Adrenal gland (tissue), 12 donors: Measurements from ENCODE around the gene TMEM141. TPM values are rescaled to one million over a fixed set of nuclear protein-coding genes. Genes with fewer than 3 reads are reported as not detected.
"Not testable (repeated sequence)": the region's sequence is repeated elsewhere in the genome, so short reads cannot be mapped to it uniquely, and the experiment has no call there.

ENCODE experiments used
- DNase-seq, 7 donors: peaks; one replicate each; pipeline ENCODE4 v3.0.0-alpha.2; 2019 to 2020
- H3K27ac ChIP-seq, 5 donors: fragments of 200-600 bp; sonication (generic) in 4 of 5; 1 replicate in 3 of 5; 2 replicates in 2 of 5; pipeline versions ENCODE4 v1.5.1 to v1.8.0; 2016 to 2020; ENCODE audit warnings: mild to moderate bottlenecking in 1 of 5
- H3K27me3 ChIP-seq: fragments of 200-600 bp; 2 replicates; pipeline ENCODE4 v1.8.0; 2021
- H3K36me3 ChIP-seq, 2 donors: fragments of 200-600 bp; replicated peaks in 1 of 2; 1 replicate in 1 of 2; 2 replicates in 1 of 2; pipeline versions ENCODE4 v1.5.1 to v1.8.0; 2018 to 2022
- H3K4me1 ChIP-seq, 2 donors: fragments of 200-600 bp; replicated peaks in 1 of 2; 1 replicate in 1 of 2; 2 replicates in 1 of 2; pipeline versions ENCODE4 v1.5.1 to v1.8.0; 2018 to 2021
- H3K4me3 ChIP-seq, 4 donors: fragments of 200-600 bp; sonication (generic) in 3 of 4; one replicate each; pipeline ENCODE4 v1.5.1; 2016 to 2018
- H3K9me3 ChIP-seq, 3 donors: fragments of 200-600 bp; sonication (generic) in 1 of 3; replicated peaks in 1 of 3; 1 replicate in 2 of 3; 2 replicates in 1 of 3; pipeline versions ENCODE4 v1.5.1 to v1.8.0; 2016 to 2021
- POLR2A ChIP-seq, 2 donors: fragments of 450-650 bp; IDR thresholded peaks; one replicate each; pipeline ENCODE4 v1.6.1; 2017; ENCODE audit warnings: antibody characterized with exemption in 2 of 2, mild to moderate bottlenecking in 2 of 2, moderate library complexity in 1 of 2
- WGBS, 4 donors: extraction: QIAGEN DNeasy Blood & Tissue Kit in 2 of 4; methylation state at CpG; one replicate each; pipeline versions ENCODE4 v1.1.5 to v1.1.7; 2013 to 2017; 5-methylcytosine and 5-hydroxymethylcytosine counted together
- intact Hi-C, 2 donors: fragments of 100-400 bp; cut with DNase I; formaldehyde crosslinking; loops; one replicate each; pipeline versions ENCODE4 v1.14.1 to v1.15.0; 2022 to 2023
- polyA plus RNA-seq, 3 donors: library from polyadenylated mRNA; stranded (reverse); fragments of 200-250 nt in 2 of 3; fragments of 350-450 nt in 1 of 3; fragmentation: Illumina TruSeq in 1 of 3; extraction: RNeasy Lipid Tissue Mini Kit (QIAGEN cat#74804) in 1 of 3; gene quantifications; one replicate each; pipeline ENCODE4 v1.2.3, GENCODE V29; 2013 to 2014
- total RNA-seq, 9 donors: library from RNA; depleted of rRNA in 4 of 9; stranded (reverse); fragments of >200 nt in 4 of 9; fragments of 120-200 nt in 1 of 9; fragmentation: NEBNext Ultra II Directional in 1 of 9; extraction: Animal tissue kit (Norgen Biotek cat#: 25700) in 1 of 9; gene quantifications; one replicate each; pipeline versions ENCODE4 v1.1.0 to v1.2.4, GENCODE V29; 2013 to 2023
- TF ChIP-seq, protein P1 (sequence below), 6 experiments: fragments of 450-650 bp in 4 of 6; fragments of 200-600 bp in 2 of 6; sonication (generic) in 1 of 6; IDR thresholded peaks; 1 replicate in 5 of 6; 2 replicates in 1 of 6; pipeline versions ENCODE4 v1.5.1 to v1.8.0; 2016 to 2021; ENCODE audit warnings: antibody characterized with exemption in 6 of 6, mild to moderate bottlenecking in 2 of 6, moderate library complexity in 1 of 6
- donor health status: healthy with polysubstance abuse.
- donor health status: Bipolar disorder and iron deficiency.
- donor health status: DM: yes; HTN: yes; CAD: no.
- donor health status: DM: no; HTN: no; CAD: no.
- donor health status: DM: no; HTN: no; CAD: no.
- donor health status: DM: yes; HTN: yes; CAD: no.

The TMEM141 gene
- total and polyA plus RNA-seq, 12 donors = 31.3 to 94.8 (median 58.9) TPM

DNA sequence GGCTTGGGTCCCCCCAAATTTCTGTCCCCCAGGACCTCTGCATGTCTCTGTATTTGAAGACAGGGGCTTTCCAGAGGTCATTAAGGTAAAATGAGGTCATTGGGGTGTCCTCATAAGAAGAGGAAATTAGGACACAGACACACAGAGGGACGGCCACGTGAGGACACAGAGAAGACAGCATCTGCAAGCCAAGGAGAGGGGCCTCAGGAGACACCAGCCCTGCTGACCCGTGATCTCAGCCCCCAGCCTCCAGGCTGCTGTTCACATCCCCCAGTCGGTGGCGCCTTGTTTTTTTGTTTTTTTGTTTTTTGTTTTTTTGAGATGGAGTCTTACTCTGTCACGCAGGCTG is 3.8 kb downstream of the TMEM141 start:
- TF ChIP-seq POLR2A (IDR thresholded peaks at IDR 0.05) = no peak
- TF ChIP-seq, protein P1, sequence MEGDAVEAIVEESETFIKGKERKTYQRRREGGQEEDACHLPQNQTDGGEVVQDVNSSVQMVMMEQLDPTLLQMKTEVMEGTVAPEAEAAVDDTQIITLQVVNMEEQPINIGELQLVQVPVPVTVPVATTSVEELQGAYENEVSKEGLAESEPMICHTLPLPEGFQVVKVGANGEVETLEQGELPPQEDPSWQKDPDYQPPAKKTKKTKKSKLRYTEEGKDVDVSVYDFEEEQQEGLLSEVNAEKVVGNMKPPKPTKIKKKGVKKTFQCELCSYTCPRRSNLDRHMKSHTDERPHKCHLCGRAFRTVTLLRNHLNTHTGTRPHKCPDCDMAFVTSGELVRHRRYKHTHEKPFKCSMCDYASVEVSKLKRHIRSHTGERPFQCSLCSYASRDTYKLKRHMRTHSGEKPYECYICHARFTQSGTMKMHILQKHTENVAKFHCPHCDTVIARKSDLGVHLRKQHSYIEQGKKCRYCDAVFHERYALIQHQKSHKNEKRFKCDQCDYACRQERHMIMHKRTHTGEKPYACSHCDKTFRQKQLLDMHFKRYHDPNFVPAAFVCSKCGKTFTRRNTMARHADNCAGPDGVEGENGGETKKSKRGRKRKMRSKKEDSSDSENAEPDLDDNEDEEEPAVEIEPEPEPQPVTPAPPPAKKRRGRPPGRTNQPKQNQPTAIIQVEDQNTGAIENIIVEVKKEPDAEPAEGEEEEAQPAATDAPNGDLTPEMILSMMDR (IDR thresholded peaks at IDR 0.05) = no peak
- H3K27me3 ChIP-seq = peaks cover 7% of the 10 kb centered on the region
- intact Hi-C loops = loop anchor here in 1 of 2 donors (10.0 kb wide), 1 partner anchor 50 kb away; the partner anchor contains the start of genes AJM1 and PHPT1
- peaks cover 5 to 33% of the 10 kb centered on the region in 2 donors for H3K4me1 ChIP-seq
- DNase-seq = no peak
- no peaks in the 10 kb centered on the region for H3K9me3 ChIP-seq
- peaks cover 0 to 5% of the 10 kb centered on the region in 2 donors for H3K36me3 ChIP-seq
- no peak overlapping the region for H3K27ac ChIP-seq
- H3K4me3 ChIP-seq = no peak overlapping the region
- 62 to 81% (median 72%) methylated on average over 6 of the region's 6 CpGs for WGBS, 4 donors

DNA sequence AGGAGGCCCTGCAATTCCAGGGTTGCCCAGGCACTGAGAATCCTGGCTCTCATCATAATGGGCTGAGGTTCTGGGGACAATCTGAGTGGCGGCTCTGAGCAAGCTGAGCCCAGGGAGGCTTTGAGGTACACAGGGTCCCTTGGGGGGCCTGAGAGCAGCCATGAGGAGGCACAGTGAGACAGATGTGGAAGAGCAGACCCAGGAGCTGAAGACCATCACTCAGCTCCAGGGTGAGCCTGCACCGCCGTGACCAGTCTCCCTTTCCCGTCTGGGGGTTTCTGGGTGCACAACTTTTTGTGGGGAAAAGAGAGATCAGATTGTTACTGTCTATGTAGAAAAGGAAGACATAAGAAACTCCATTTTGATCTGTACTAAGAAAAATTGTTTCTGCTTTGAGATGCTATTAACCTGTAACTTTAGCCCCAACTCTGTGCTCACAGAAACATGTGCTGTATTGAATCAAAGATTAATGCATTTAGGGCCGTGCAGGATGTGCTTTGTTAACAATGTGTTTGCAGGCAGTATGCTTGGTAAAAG is 5.2 kb downstream of the TMEM141 start, which contains the start of gene CCDC183:
Gene CCDC183 (plus strand): TSS at position 101 of the 537 bp plus-strand sequence. CDS start 60 bp downstream, at position 161.
- Histone ChIP-seq H3K4me3 (no peak within 1 kb of the TSS), H3K36me3 (peaks cover 0 to 5% of the 10 kb centered on the region in 2 donors), H3K27ac (no peak within 1 kb of the TSS), H3K27me3 (peaks cover 7% of the 10 kb centered on the region), H3K4me1 (peaks cover 0 to 38% of the 10 kb centered on the region in 2 donors), H3K9me3 (no peaks in the 10 kb centered on the region)
- TF ChIP-seq, protein P1 (IDR thresholded peaks at IDR 0.05) = no peak
- no peak for TF ChIP-seq POLR2A (IDR thresholded peaks at IDR 0.05)
- intact Hi-C loops = loop anchor here in 1 of 2 donors (10.0 kb wide), 1 partner anchor 48 kb away; the partner anchor contains the start of genes AJM1 and PHPT1
- no peak for DNase-seq
- 49 to 60% (median 54%) methylated on average over 4 to 5 of the region's 5 CpGs for WGBS, 4 donors

DNA sequence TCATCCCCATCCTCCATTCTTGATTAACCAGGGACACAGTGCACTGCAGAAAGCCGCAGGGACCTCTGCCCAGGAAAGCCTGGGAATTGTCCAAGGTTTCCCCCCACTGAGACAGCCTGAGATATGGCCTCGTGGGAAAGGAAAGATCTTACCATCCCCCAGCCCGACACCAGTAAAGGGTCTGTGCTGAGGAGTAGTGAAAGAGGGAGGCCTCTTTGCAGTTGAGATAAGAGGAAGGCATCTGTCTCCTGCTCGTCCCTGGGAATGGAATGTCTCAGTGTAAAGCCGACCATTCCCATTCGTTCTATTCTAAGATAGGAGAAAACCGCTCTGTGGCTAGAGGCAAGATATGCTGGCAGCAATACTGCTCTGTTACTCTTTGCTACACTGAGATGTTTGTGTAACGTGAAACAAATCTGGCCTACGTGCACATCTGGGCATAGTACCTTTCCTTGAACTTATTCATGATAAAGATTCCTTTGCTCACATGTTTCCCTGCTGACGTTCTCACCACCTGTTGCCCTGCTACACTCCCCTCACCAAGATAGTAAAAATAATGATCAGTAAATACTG is 5.7 kb downstream of the TMEM141 start:
- peaks cover 0 to 33% of the 10 kb centered on the region in 2 donors for H3K4me1 ChIP-seq
- not testable (repeated sequence) for H3K27ac ChIP-seq, H3K27me3 ChIP-seq, DNase-seq, H3K36me3 ChIP-seq, H3K4me3 ChIP-seq, H3K9me3 ChIP-seq
- intact Hi-C loops = loop anchor here in 1 of 2 donors (10.0 kb wide), 1 partner anchor 48 kb away; the partner anchor contains the start of genes AJM1 and PHPT1
- 10 to 14% (median 11%) methylated on average over 10 of the region's 10 CpGs for WGBS, 4 donors

DNA sequence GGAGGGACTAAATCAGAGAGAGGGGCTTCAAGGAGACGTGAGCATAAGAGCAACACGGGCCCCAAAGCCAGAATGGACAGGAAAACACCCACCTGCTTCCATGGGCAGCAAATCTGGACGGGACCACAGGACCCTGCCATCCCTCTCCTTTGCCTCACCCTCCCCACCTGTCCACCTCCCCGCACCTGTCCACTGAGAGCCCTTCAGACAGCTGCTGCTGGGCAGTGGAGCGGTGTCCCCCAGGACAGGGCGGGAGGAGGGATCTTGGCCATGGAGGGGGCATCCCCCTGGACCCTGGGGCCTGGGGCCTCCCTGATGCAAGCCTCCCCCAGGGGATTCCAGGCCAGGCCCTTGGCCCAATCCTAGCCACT is 7.5 kb downstream of the TMEM141 start:
- 71 to 81% (median 78%) methylated on average over 3 to 6 of the region's 6 CpGs for WGBS, 4 donors

More for the DNA sequence above, 7.5 kb downstream of the TMEM141 start:
- Histone ChIP-seq H3K27me3 (peaks cover 7% of the 10 kb centered on the region), H3K4me3 (no peak overlapping the region), H3K27ac (no peak overlapping the region), H3K9me3 (no peaks in the 10 kb centered on the region), H3K4me1 (peaks cover 0 to 29% of the 10 kb centered on the region in 2 donors), H3K36me3 (no peaks in the 10 kb centered on the region)
- no peak for TF ChIP-seq POLR2A (IDR thresholded peaks at IDR 0.05)
- TF ChIP-seq, protein P1 (IDR thresholded peaks at IDR 0.05) = no peak
- intact Hi-C loops = loop anchor here in 1 of 2 donors (10.0 kb wide), 1 partner anchor 46 kb away; the partner anchor contains the start of genes AJM1 and PHPT1
- no peak for DNase-seq
